Stimulated activated CD8-positive, alpha-beta memory T cell treated with anti-CD3 and anti-CD28 coated beads, Interleukin-4, amount 100 ng/mL, for 4 hours (primary cell): ENCODE measurements around the gene ZNF646.

ENCODE experiments used
- DNase-seq, 2 donors: peaks; one replicate each; pipeline ENCODE4 v3.0.0-alpha.2; 2020; ENCODE audit warnings: low read depth in 2 of 2, low spot score in 1 of 2

The ZNF646 gene

GRCh38 chr16:31106509-31107464 lies 32.6 kb downstream of the ZNF646 start:
- DNase-seq = no peak

GRCh38 chr16:31107465-31107867 lies 33.2 kb downstream of the ZNF646 start:
- no peak for DNase-seq

- DNase-seq = peak; percentile 33 to 38
Observed at GRCh38 chr16:31108035-31108793, 34.0 kb downstream of the ZNF646 start, which contains the start of gene BCKDK. TSS of gene BCKDK (plus strand) at chr16:31108386. CDS start at chr16:31109224, 838 bp downstream.

GRCh38 chr16:31108794-31109558 lies 34.8 kb downstream of the ZNF646 start:
- no peak for DNase-seq

- DNase-seq = no peak
Observed at GRCh38 chr16:31109622-31110021, 35.4 kb downstream of the ZNF646 start.

- DNase-seq = no peak
Observed at GRCh38 chr16:31110106-31111034, 36.1 kb downstream of the ZNF646 start.

GRCh38 chr16:31111881-31112466 lies 37.8 kb downstream of the ZNF646 start:
- no peak for DNase-seq

- DNase-seq = no peak
Observed at GRCh38 chr16:31112711-31113110, 38.5 kb downstream of the ZNF646 start.

GRCh38 chr16:31113121-31114120 lies 39.2 kb downstream of the ZNF646 start:
- DNase-seq = no peak

GRCh38 chr16:31114468-31114867 lies 40.2 kb downstream of the ZNF646 start:
- no peak for DNase-seq

- DNase-seq = peak; percentile 94 to 96
Observed at GRCh38 chr16:31117384-31118222, 43.4 kb downstream of the ZNF646 start, which contains the start of gene KAT8. TSS of gene KAT8 (plus strand) at chr16:31117664. CDS start at chr16:31117682, 18 bp downstream.

- no peak for DNase-seq
Observed at GRCh38 chr16:31118223-31119155, 44.3 kb downstream of the ZNF646 start.

GRCh38 chr16:31120129-31120528 lies 45.9 kb downstream of the ZNF646 start:
- DNase-seq = no peak

GRCh38 chr16:31125844-31126243 lies 51.6 kb downstream of the ZNF646 start:
- DNase-seq = no peak

- no peak for DNase-seq
Observed at GRCh38 chr16:31127182-31127581, 53.0 kb downstream of the ZNF646 start.
